A172 (cell line): Measurements from ENCODE around the gene FYTTD1. TPM values are rescaled to one million over a fixed set of nuclear protein-coding genes. Genes with fewer than 3 reads are reported as not detected.

Experiments
- DNase-seq: peaks from one replicate; pipeline ENCODE4 v3.0.0-alpha.2; 2015; ENCODE audit warnings: low spot score
- total RNA-seq: library from RNA; depleted of rRNA; stranded (reverse); fragments of >200 nt; shearing (Covaris generic); gene quantifications from 2 replicates; pipeline ENCODE4 v1.2.3, GENCODE V29; 2014

The FYTTD1 gene
- total RNA-seq, 1 experiment from 2014 or later, result 69.8 TPM

- DNase-seq, result no peak
Measured at GRCh38 chr3:197737319-197737649, 12.4 kb upstream of the FYTTD1 start.

DNA sequence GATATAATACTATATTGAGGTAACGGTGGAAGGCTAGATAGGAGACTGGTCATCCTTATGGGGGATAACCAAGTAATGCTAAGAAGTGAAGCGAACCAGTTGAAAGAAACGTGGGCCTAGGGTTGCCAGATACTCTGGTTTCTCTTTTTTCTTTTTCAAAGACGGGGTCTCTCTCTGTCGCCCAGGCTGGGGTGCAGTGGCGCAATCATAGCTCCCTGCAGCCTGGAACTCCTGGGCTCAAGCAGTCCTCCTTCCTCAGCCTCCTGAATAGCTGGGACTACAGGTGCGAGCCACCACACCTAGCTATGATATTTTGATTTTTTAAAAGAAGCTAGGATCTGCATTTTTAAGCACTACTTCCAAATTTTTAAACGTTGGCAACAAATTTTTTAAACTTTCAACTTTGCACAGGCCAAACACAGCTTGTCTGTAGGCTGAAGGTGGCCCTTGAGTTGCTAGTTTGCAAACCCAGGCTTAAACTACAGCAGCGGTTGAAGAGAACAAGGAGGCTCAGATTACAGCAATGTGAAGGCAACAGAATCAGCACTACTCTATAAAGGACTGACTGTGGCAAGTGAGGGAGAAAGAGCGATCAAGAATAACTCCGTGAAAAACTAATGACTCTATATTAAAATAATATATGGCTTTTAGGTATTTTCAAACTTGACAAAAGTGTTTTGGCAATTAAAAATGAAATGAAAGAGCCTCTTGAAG, 11.8 kb upstream of the FYTTD1 start:
- no peak for DNase-seq

DNA sequence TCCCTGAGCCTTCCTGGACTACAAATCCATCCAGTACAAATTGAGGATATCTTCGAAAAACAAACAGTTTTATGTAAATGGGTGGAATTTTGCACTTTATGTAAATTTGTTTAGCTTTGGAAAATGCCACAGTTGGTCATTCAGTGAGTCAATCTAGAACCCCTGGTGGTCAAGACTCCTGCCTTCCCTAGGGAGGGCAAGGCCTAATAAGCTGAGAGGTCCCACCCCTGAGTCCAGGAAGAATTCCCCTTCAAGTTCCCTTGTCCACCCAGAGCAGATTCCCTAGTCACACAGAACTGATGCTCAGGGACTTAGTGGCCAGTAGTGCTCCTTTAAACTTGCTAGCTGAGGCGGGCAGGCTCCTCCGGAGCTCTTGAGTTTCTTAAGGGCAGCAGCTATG, 6.9 kb upstream of the FYTTD1 start:
- DNase-seq, result no peak

DNA sequence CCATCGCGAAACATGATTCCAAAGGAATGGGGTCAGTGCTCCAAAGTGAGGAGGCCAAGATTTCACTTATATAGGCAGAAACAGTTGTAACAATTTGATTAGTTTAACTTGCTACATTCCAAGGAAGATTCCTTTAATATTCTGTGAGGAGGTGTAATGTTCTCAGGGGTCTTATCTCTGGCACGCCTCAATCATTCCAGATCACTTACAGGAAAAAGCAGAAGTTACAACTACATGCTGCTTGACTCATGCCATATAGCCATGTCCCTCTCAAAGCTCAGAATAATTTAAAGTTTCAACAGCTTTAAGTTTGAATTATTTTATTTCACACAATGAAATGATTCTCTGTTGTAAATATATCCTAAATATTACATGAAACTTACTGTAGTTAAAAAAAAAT, 3.5 kb upstream of the FYTTD1 start:
- no peak for DNase-seq

GRCh38 chr3:197746801-197747237, 2.9 kb upstream of the FYTTD1 start:
- no peak for DNase-seq

GRCh38 chr3:197748597-197749314, 927 bp upstream of the FYTTD1 start:
- no peak for DNase-seq

GRCh38 chr3:197749315-197749600, 425 bp upstream of the FYTTD1 start:
- DNase-seq, result peak; percentile 38

- peak; percentile 41 for DNase-seq
Measured at GRCh38 chr3:197750396-197750831, 731 bp downstream of the FYTTD1 start.

DNA sequence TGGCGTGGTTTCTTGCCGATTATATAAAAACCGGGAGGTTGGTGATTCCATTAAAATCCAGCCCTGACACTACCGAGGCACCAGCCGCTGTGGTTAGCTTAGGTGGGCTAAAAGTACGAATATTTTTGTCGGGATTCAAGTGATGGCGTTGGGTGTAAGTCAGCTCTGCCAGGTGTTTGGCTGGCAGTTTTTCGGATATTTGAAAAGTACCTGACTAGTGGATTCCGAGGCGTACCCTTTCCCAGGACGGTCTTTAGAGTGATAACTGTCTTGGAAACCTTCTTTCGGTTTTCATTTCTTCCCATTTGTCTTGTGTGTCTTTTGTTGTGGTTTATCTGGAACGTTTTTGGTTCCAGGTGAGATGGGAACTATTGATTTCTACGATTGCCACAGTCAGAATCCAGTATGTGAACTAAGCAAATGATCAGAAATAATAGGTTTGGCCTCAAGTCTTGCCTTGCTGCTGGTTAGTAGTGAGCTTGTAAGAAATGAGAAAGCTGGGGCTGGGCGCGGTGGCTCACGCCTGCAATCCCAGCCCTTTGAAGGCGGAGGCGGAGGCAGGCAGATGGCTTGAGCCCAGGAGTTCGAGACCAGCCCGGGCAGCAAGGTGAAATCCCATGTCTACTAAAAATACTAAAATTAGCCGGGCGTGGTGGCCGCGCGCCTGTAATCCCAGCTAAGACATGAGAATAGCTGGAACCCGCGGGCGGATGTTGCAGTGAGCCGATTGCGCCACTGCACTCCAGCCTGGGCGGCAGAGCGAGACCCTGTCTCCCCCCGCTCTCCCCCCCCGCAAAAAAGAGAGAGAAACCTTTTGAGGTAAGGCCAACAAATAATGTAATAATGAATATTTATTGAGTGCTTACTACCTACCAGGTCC, 1.4 kb downstream of the FYTTD1 start:
- peak; percentile 29 for DNase-seq

- DNase-seq, result no peak
Measured at GRCh38 chr3:197752107-197752506, 2.4 kb downstream of the FYTTD1 start.

GRCh38 chr3:197753263-197753662, 3.6 kb downstream of the FYTTD1 start:
- no peak for DNase-seq

GRCh38 chr3:197756704-197757103, 7.0 kb downstream of the FYTTD1 start:
- DNase-seq, result no peak

DNA sequence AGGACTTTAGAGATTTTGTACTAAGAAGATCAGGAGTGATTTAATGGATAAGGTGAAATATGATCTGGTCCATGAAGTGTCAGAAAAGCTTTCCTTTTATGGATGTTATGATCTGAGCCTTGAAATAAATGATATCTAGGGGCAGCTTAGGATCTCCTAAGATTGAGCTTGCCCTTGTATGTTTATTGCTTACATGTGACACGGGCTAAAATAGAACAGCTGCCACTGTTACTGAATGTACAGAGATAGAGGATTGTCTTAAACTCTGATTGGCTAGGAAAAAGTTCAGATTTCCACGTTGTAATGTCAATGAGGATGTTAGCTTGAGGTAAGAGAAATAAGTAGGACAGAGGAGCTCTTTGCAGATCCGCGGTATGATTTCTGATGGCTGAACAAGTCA, 8.8 kb downstream of the FYTTD1 start:
- no peak for DNase-seq

GRCh38 chr3:197761784-197762183, 12.1 kb downstream of the FYTTD1 start:
- no peak for DNase-seq

GRCh38 chr3:197775317-197775716, 25.6 kb downstream of the FYTTD1 start:
- DNase-seq, result no peak

DNA sequence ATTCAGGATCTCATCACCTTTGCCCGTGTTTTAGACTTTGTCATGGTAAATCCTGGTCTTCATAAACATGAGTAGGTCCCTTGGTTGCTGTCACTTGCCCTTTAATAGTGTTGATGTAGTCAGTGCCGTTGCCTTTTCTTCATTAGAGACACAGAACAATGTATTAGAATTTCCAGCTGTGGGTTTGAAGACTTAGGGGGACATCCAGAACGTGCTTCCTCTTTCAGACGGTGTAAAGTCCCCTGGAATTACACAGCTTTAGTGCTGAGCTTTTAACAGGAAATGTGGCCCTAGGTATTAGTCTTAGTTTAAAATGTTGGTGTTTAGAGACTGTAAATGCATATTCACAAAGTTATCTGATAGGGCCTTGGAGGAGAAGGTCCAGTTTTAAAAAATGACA, 32.5 kb downstream of the FYTTD1 start:
- DNase-seq, result no peak

DNA sequence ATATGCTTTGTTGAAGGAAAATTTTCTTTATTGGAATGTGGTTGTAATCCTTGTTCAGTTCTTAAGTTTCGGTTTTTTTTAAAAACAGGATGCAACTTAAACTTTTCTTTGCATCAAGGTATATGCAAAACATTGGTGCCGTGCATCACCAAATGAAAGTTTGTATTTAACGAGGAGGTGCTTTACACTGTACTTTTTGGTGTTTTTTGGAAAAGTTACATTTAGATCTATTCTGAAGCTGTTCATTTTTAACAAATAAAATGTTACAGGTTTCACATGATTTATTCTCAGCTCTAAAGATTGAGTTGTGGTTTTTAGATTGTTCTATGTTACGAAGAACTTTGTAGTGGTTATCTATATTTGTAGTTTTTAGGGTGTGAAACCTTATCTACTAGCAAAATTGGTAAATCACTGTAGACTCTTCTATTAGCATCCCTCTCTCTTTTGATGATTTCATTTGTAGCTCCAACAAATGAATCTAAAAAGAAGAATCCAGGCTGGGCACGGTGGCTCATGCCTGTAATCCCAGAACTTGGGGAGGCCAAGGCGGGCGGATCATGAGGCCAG, 34.4 kb downstream of the FYTTD1 start:
- no peak for DNase-seq

- no peak for DNase-seq
Measured at GRCh38 chr3:197787412-197787811, 37.7 kb downstream of the FYTTD1 start.

DNA sequence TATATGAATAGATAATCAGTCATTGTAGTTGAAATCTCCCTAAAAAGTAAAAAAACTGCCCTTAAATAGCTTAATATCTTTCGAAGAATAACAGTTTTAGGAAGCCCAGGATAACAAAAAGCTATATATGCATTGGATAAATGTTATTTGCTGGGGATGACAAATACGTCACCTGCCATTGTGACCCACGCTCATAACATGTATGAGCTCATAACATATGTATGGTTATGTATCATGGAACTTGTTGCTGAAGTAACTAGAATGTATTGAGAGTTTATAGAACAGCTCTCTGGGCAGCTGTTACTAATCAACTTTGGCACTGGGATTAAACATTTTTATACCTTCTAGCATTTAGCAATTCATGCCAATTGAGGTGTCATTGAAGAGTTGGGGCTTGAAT, 39.6 kb downstream of the FYTTD1 start:
- no peak for DNase-seq

- DNase-seq, result no peak
Measured at GRCh38 chr3:197790033-197790432, 40.4 kb downstream of the FYTTD1 start.

GRCh38 chr3:197791113-197791891, 41.6 kb downstream of the FYTTD1 start, which contains the start of gene LRCH3:
TSS of gene LRCH3 (plus strand) at chr3:197791254. CDS start at chr3:197791279, 25 bp downstream.
- peak; percentile 57 for DNase-seq
